ENCODE data around the gene CCND1.

DNA sequence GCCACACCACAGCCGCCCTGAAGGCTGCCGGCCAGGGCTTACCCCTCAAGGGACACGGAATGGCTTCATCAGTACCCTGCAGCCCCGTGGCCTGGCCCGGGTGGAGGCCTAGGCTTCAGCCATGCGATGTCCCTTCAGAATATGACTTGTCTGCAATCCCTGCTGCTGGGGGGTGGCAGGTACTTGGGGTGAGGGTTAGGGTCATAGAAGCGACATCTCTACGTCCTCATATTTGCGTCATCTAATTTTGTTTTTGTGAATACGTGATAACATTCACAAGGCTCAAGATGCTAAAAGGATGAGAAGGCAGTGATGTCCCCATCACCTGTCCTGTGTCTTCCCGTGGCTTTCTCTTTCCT is 6.4 kb downstream of the CCND1 start:
- TF ChIP-seq NFIC (IDR thresholded peaks at IDR 0.05; ENCODE audit: low read depth, low read length): no peak
- TF ChIP-seq BRCA1 (IDR thresholded peaks at IDR 0.05; ENCODE audit: low read depth, low read length): no peak
- TF ChIP-seq EZH2 (IDR thresholded peaks at IDR 0.05; ENCODE audit: borderline replicate concordance, control insufficient read depth, low read depth, low read length): no peak
- TF ChIP-seq, protein P1, sequence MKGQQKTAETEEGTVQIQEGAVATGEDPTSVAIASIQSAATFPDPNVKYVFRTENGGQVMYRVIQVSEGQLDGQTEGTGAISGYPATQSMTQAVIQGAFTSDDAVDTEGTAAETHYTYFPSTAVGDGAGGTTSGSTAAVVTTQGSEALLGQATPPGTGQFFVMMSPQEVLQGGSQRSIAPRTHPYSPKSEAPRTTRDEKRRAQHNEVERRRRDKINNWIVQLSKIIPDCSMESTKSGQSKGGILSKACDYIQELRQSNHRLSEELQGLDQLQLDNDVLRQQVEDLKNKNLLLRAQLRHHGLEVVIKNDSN (IDR thresholded peaks at IDR 0.05; ENCODE audit: borderline replicate concordance, extremely low read length, insufficient read depth, low read depth, low read length): no peak
- TF ChIP-seq, protein P2, sequence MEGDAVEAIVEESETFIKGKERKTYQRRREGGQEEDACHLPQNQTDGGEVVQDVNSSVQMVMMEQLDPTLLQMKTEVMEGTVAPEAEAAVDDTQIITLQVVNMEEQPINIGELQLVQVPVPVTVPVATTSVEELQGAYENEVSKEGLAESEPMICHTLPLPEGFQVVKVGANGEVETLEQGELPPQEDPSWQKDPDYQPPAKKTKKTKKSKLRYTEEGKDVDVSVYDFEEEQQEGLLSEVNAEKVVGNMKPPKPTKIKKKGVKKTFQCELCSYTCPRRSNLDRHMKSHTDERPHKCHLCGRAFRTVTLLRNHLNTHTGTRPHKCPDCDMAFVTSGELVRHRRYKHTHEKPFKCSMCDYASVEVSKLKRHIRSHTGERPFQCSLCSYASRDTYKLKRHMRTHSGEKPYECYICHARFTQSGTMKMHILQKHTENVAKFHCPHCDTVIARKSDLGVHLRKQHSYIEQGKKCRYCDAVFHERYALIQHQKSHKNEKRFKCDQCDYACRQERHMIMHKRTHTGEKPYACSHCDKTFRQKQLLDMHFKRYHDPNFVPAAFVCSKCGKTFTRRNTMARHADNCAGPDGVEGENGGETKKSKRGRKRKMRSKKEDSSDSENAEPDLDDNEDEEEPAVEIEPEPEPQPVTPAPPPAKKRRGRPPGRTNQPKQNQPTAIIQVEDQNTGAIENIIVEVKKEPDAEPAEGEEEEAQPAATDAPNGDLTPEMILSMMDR (IDR thresholded peaks at IDR 0.05 in 2 of 3, conservative IDR thresholded peaks at IDR 0.05 in 1 of 3; ENCODE audit: control insufficient read depth in 2 of 3, extremely low read depth in 1 of 3, insufficient read depth in 1 of 3, low read depth in 3 of 3, low read length in 3 of 3): no peak
- no peak for TF ChIP-seq BACH1 (IDR thresholded peaks at IDR 0.05; ENCODE audit: borderline replicate concordance)
- TF ChIP-seq CHD2 (IDR thresholded peaks at IDR 0.05; ENCODE audit: borderline replicate concordance, low read depth, low read length): no peak
- TF ChIP-seq REST (IDR thresholded peaks at IDR 0.05; ENCODE audit: low read depth, low read length): no peak
- no peak for TF ChIP-seq HDGF (IDR thresholded peaks at IDR 0.05)
- no peak for TF ChIP-seq ETV6 (conservative IDR thresholded peaks at IDR 0.05 in 1 of 2, IDR thresholded peaks at IDR 0.05 in 1 of 2; ENCODE audit: borderline replicate concordance in 1 of 2, low read depth in 1 of 2)
- no peak for TF ChIP-seq STAT3 (IDR thresholded peaks at IDR 0.05; ENCODE audit: low read depth, low read length)
